ENCODE data around the gene AIRE. TPM values are rescaled to one million over a fixed set of nuclear protein-coding genes. Genes with fewer than 3 reads are reported as not detected.

Gene AIRE
- total RNA-seq, 2 experiments from 2014 or later = not detected

GRCh38 chr21:44345495-44345894 is 59.8 kb downstream of the AIRE start:
- Mint-ChIP-seq H3K36me3 (ENCODE audit: low read depth) (no peaks in the 10 kb centered on the region), H3K9me3 (no peaks in the 10 kb centered on the region), H3K27ac (no peak overlapping the region), H3K4me3 (no peak overlapping the region), H3K27me3 (peaks cover 4% of the 10 kb centered on the region), H3K4me1 (ENCODE audit: low read depth) (peaks cover 6% of the 10 kb centered on the region)
- no peak for ATAC-seq
- TF ChIP-seq CTCF (IDR thresholded peaks at IDR 0.05) = no peak
- DNase-seq = no peak
- CTCF ChIA-PET = no interaction called here
- POLR2A ChIA-PET = no interaction called here
- intact Hi-C loops (cut with micrococcal nuclease) = loop anchor here (10.0 kb wide), 1 partner anchor 129 kb away; no protein-coding TSS in a partner anchor

DNA sequence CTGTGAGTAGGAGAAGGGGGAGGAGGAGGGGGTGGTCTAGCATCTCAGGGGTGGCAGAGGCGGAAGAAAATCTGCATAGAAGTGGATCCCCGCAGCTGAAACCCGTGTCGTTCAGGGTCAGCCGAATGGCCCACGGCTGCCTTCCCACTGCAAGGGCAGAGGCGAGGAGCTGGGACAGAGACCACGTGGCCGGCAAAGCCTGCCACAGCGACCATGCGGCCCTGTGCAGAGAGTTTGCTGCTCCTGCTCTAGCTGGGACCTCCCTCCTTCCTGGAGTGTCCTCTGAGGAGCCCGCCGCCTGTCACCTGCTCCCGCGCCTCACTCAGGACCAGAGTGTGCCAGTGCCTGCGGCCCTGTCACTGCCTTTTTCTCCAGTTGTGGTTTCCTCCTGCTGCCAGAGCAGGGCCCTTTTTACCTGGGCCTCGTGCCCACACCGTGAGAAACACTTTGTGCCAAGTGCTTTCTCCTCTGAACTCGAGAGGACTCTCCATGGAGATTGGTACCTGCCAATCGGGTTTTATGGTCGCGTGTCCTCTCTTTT is 62.3 kb downstream of the AIRE start:
- peaks cover 17% of the 10 kb centered on the region for H3K4me1 Mint-ChIP-seq (ENCODE audit: low read depth)
- ChIA-PET POLR2A (interaction anchor here (1.3 kb wide), 1 partner anchor 9 kb away, joined by 3 read pairs; the partner anchor contains the start of gene CFAP410), CTCF (no interaction called here)
- no peaks in the 10 kb centered on the region for H3K9me3 Mint-ChIP-seq
- H3K27me3 Mint-ChIP-seq = peaks cover 8% of the 10 kb centered on the region
- H3K27ac Mint-ChIP-seq = no peak overlapping the region
- ATAC-seq (no peak), DNase-seq (no peak)
- H3K4me3 Mint-ChIP-seq = no peak overlapping the region
- intact Hi-C loops (cut with micrococcal nuclease) = loop anchor here (10.0 kb wide), 1 partner anchor 127 kb away; no protein-coding TSS in a partner anchor
- TF ChIP-seq CTCF (IDR thresholded peaks at IDR 0.05) = no peak
- no peaks in the 10 kb centered on the region for H3K36me3 Mint-ChIP-seq (ENCODE audit: low read depth)

Other genes starting within 250 kb of the AIRE start
- 10 to 100 TPM in 1 of 2 experiments, 1 to 10 TPM in 1; 9.3 to 10.1 TPM for gene PWP2, start 178.5 kb upstream of the AIRE start, total RNA-seq
- gene GATD3, start 152.2 kb upstream of the AIRE start, total RNA-seq = 10 to 100 TPM; 10.3 to 11.8 TPM
- gene ICOSLG, start 44.9 kb upstream of the AIRE start, total RNA-seq = 1 to 10 TPM; 5.4 to 5.9 TPM
- gene DNMT3L, start 24.0 kb upstream of the AIRE start, total RNA-seq = not detected
- gene PFKL, start 14.2 kb downstream of the AIRE start, total RNA-seq = 100 to 1,000 TPM; 188 to 200 TPM
- gene CFAP410, start 53.5 kb downstream of the AIRE start, total RNA-seq = 10 to 100 TPM; 17.2 TPM
- 1 to 10 TPM; 2.6 to 3.7 TPM for gene TRPM2, start 67.7 kb downstream of the AIRE start, total RNA-seq
- 1 to 10 TPM; 1.8 to 1.9 TPM for gene LRRC3, start 169.6 kb downstream of the AIRE start, total RNA-seq

All from activated CD8-positive, alpha-beta T cell treated with anti-CD3 and anti-CD28 coated beads for 36 hours (primary cell).